HEK293 (cell line): ENCODE results near the gene GLRA2.

Source experiments
- CTCF ChIA-PET: fragments of 350-600 bp; formaldehyde crosslinking; extraction: SDS; loops from one replicate; lab custom pipeline; 2021; ENCODE audit warnings: antibody characterized with exemption; lab: Yijun Ruan, JAX
- POLR2A ChIA-PET: fragments of 300-600 bp; formaldehyde crosslinking; extraction: SDS; loops from one replicate; lab custom pipeline; 2020; ENCODE audit warnings: antibody characterized with exemption, inconsistent platforms; lab: Yijun Ruan, JAX
- H3K27ac ChIP-seq: fragments of 200-500 bp; sonication (Bioruptor generic); 2 replicates; pipeline ENCODE4 v1.5.1; 2014; ENCODE audit warnings: low read depth, low read length, control low read depth, inconsistent platforms; ENCODE audit errors: extremely low read depth
- H3K36me3 ChIP-seq, 2 experiments: fragments of 200-500 bp in 1 of 2; sonication (Bioruptor generic) in 1 of 2; 1 replicate in 1 of 2; 2 replicates in 1 of 2; pipeline ENCODE4 v1.5.1; 2014 to 2017; ENCODE audit warnings: inconsistent platforms in 2 of 2, low read length in 2 of 2; ENCODE audit not compliant: control insufficient read depth in 2 of 2, insufficient read depth in 1 of 2
- H3K4me1 ChIP-seq: fragments of 200-500 bp; sonication (Bioruptor generic); 2 replicates; pipeline ENCODE4 v1.5.1; 2014; ENCODE audit warnings: mild to moderate bottlenecking, low read length, inconsistent platforms; ENCODE audit not compliant: control insufficient read depth, insufficient read depth
- H3K4me3 ChIP-seq: 2 replicates; pipeline ENCODE4 v1.5.1; 2011; ENCODE audit warnings: low read depth, mild to moderate bottlenecking, control low read depth, low read length, moderate library complexity
- H3K9me3 ChIP-seq: fragments of 200-500 bp; sonication (Bioruptor generic); 2 replicates; pipeline ENCODE4 v1.5.1; 2014; ENCODE audit warnings: low read depth, low read length, inconsistent platforms; ENCODE audit not compliant: control insufficient read depth, insufficient read depth
- BCL11A ChIP-seq: fragments of 450-650 bp; formaldehyde crosslinking; IDR thresholded peaks from 2 replicates; pipeline ENCODE4 v1.5.1; 2016; ENCODE audit warnings: low read depth, missing biosample characterization, missing genetic modification characterization
- BCL6B ChIP-seq: fragments of 450-650 bp; formaldehyde crosslinking; IDR thresholded peaks from 2 replicates; pipeline ENCODE4 v1.5.1; 2017; ENCODE audit warnings: missing biosample characterization, missing genetic modification characterization
- HIC1 ChIP-seq: fragments of 450-650 bp; formaldehyde crosslinking; IDR thresholded peaks from 2 replicates; pipeline ENCODE4 v1.5.1; 2016; ENCODE audit warnings: missing biosample characterization, missing genetic modification characterization
- SCRT1 ChIP-seq: fragments of 450-650 bp; formaldehyde crosslinking; IDR thresholded peaks from 2 replicates; pipeline ENCODE4 v1.5.1; 2016; ENCODE audit warnings: missing biosample characterization, missing genetic modification characterization, borderline replicate concordance
- ZBTB1 ChIP-seq: fragments of 450-650 bp; formaldehyde crosslinking; IDR thresholded peaks from 2 replicates; pipeline ENCODE4 v1.5.1; 2016; ENCODE audit warnings: missing biosample characterization, missing genetic modification characterization
- ZFHX2 ChIP-seq: fragments of 450-650 bp; formaldehyde crosslinking; conservative IDR thresholded peaks from 2 replicates; pipeline ENCODE4 v1.5.1; 2016; ENCODE audit warnings: missing biosample characterization, missing genetic modification characterization
- ZIC2 ChIP-seq: fragments of 450-650 bp; formaldehyde crosslinking; IDR thresholded peaks from 2 replicates; pipeline ENCODE4 v1.5.1; 2016; ENCODE audit warnings: missing biosample characterization, missing genetic modification characterization
- ZNF112 ChIP-seq: fragments of 450-650 bp; formaldehyde crosslinking; IDR thresholded peaks from 2 replicates; pipeline ENCODE4 v1.5.0; 2017; ENCODE audit warnings: missing biosample characterization, missing genetic modification characterization
- ZNF114 ChIP-seq: fragments of 450-650 bp; formaldehyde crosslinking; IDR thresholded peaks from 2 replicates; pipeline ENCODE4 v1.5.0; 2017; ENCODE audit warnings: missing biosample characterization, missing genetic modification characterization
- ZNF140 ChIP-seq: fragments of 450-650 bp; formaldehyde crosslinking; IDR thresholded peaks from 2 replicates; pipeline ENCODE4 v1.5.1; 2016; ENCODE audit warnings: missing biosample characterization, missing genetic modification characterization
- ZNF148 ChIP-seq: fragments of 450-650 bp; formaldehyde crosslinking; IDR thresholded peaks from 2 replicates; pipeline ENCODE4 v1.5.0; 2017; ENCODE audit warnings: missing biosample characterization, missing genetic modification characterization, borderline replicate concordance
- ZNF19 ChIP-seq: fragments of 450-650 bp; formaldehyde crosslinking; IDR thresholded peaks from 2 replicates; pipeline ENCODE4; 2016; ENCODE audit warnings: missing biosample characterization, missing genetic modification characterization, low read depth
- ZNF23 ChIP-seq: fragments of 450-650 bp; formaldehyde crosslinking; IDR thresholded peaks from 2 replicates; pipeline ENCODE4 v1.5.1; 2016; ENCODE audit warnings: missing biosample characterization, missing genetic modification characterization, borderline replicate concordance
- ZNF37A ChIP-seq: fragments of 450-650 bp; IDR thresholded peaks from 2 replicates; pipeline ENCODE4 v1.5.1; 2018; ENCODE audit warnings: missing biosample characterization, missing genetic modification characterization
- ZNF473 ChIP-seq: fragments of 450-650 bp; formaldehyde crosslinking; IDR thresholded peaks from 2 replicates; pipeline ENCODE4 v1.5.1; 2017; ENCODE audit warnings: missing biosample characterization, missing genetic modification characterization
- ZNF501 ChIP-seq: fragments of 450-650 bp; formaldehyde crosslinking; IDR thresholded peaks from 2 replicates; pipeline ENCODE4 v1.5.1; 2016; ENCODE audit warnings: missing biosample characterization, missing genetic modification characterization
- ZNF514 ChIP-seq: fragments of 450-650 bp; formaldehyde crosslinking; IDR thresholded peaks from 2 replicates; pipeline ENCODE4 v1.5.1; 2016; ENCODE audit warnings: missing biosample characterization, missing genetic modification characterization
- ZNF544 ChIP-seq: fragments of 450-650 bp; formaldehyde crosslinking; IDR thresholded peaks from 2 replicates; pipeline ENCODE4 v1.5.0; 2017; ENCODE audit warnings: missing biosample characterization, missing genetic modification characterization
- ZNF548 ChIP-seq: fragments of 450-650 bp; formaldehyde crosslinking; IDR thresholded peaks from 2 replicates; pipeline ENCODE4 v1.5.1; 2016; ENCODE audit warnings: missing biosample characterization, missing genetic modification characterization
- ZNF555 ChIP-seq: fragments of 450-650 bp; formaldehyde crosslinking; conservative IDR thresholded peaks from 2 replicates; pipeline ENCODE4 v1.5.1; 2017; ENCODE audit warnings: missing biosample characterization, mild to moderate bottlenecking, missing genetic modification characterization, inconsistent platforms
- ZNF560 ChIP-seq: fragments of 450-650 bp; formaldehyde crosslinking; IDR thresholded peaks from 2 replicates; pipeline ENCODE4 v1.5.1; 2017; ENCODE audit warnings: missing biosample characterization, missing genetic modification characterization, borderline replicate concordance
- ZNF571 ChIP-seq: fragments of 450-650 bp; formaldehyde crosslinking; IDR thresholded peaks from 2 replicates; pipeline ENCODE4 v1.5.0; 2017; ENCODE audit warnings: missing biosample characterization, missing genetic modification characterization
- ZNF621 ChIP-seq: fragments of 450-650 bp; formaldehyde crosslinking; IDR thresholded peaks from 2 replicates; pipeline ENCODE4 v1.5.1; 2017; ENCODE audit warnings: missing biosample characterization, missing genetic modification characterization
- ZNF692 ChIP-seq: fragments of 450-650 bp; formaldehyde crosslinking; IDR thresholded peaks from 2 replicates; pipeline ENCODE4 v1.5.1; 2016; ENCODE audit warnings: missing biosample characterization, missing genetic modification characterization
- ZNF785 ChIP-seq: fragments of 450-650 bp; formaldehyde crosslinking; IDR thresholded peaks from 2 replicates; pipeline ENCODE4 v1.5.1; 2016; ENCODE audit warnings: missing biosample characterization, missing genetic modification characterization
- ZSCAN23 ChIP-seq: fragments of 450-650 bp; formaldehyde crosslinking; IDR thresholded peaks from 2 replicates; pipeline ENCODE4 v1.5.1; 2016; ENCODE audit warnings: missing biosample characterization, missing genetic modification characterization
- ZXDB ChIP-seq: fragments of 450-650 bp; formaldehyde crosslinking; IDR thresholded peaks from 2 replicates; pipeline ENCODE4 v1.5.1; 2016; ENCODE audit warnings: missing biosample characterization, missing genetic modification characterization
- TF ChIP-seq, protein P1 (sequence below): fragments of 450-650 bp; formaldehyde crosslinking; IDR thresholded peaks from 2 replicates; pipeline ENCODE4 v1.5.1; 2016; ENCODE audit warnings: missing biosample characterization, missing genetic modification characterization

The GLRA2 gene

GRCh38 chrX:14776901-14777300 lies 247.6 kb downstream of the GLRA2 start:
- H3K9me3 ChIP-seq = no peaks in the 10 kb centered on the region; the same call in 1 of the 2 replicates
- no peak overlapping the region for H3K27ac ChIP-seq
- no peak overlapping the region for H3K4me3 ChIP-seq
- ChIA-PET POLR2A (no interaction called here), CTCF (interaction anchor here (0.6 kb wide), 1 partner anchor 79 kb away, joined by 3 read pairs; no protein-coding TSS in a partner anchor)
- no peaks in the 10 kb centered on the region for H3K4me1 ChIP-seq
- no peak for TF ChIP-seq ZXDB (tag by site-specific recombination)
- no peak for TF ChIP-seq ZNF473
- no peak for TF ChIP-seq ZNF692 (tag by site-specific recombination)
- TF ChIP-seq BCL6B (tag by site-specific recombination) = no peak
- no peak for TF ChIP-seq ZNF140
- TF ChIP-seq ZNF37A (tag by site-specific recombination) = no peak
- TF ChIP-seq ZNF23 (tag by site-specific recombination) = no peak
- no peak for TF ChIP-seq HIC1 (tag by site-specific recombination)
- TF ChIP-seq ZNF514 (tag by site-specific recombination) = no peak
- no peak for TF ChIP-seq ZNF112
- TF ChIP-seq ZNF501 = no peak
- no peak for TF ChIP-seq ZFHX2 (tag by site-specific recombination)
- TF ChIP-seq, protein P1, sequence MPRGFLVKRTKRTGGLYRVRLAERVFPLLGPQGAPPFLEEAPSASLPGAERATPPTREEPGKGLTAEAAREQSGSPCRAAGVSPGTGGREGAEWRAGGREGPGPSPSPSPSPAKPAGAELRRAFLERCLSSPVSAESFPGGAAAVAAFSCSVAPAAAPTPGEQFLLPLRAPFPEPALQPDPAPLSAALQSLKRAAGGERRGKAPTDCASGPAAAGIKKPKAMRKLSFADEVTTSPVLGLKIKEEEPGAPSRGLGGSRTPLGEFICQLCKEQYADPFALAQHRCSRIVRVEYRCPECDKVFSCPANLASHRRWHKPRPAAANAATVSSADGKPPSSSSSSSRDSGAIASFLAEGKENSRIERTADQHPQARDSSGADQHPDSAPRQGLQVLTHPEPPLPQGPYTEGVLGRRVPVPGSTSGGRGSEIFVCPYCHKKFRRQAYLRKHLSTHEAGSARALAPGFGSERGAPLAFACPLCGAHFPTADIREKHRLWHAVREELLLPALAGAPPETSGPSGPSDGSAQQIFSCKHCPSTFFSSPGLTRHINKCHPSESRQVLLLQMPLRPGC (tag by site-specific recombination) = no peak
- no peak for TF ChIP-seq ZNF548 (tag by site-specific recombination)
- no peak for TF ChIP-seq ZIC2 (tag by site-specific recombination)
- no peak for TF ChIP-seq BCL11A (tag by site-specific recombination)
- TF ChIP-seq, all 188 proteins: peak for 0
- no peaks in the 10 kb centered on the region for H3K36me3 ChIP-seq

DNA sequence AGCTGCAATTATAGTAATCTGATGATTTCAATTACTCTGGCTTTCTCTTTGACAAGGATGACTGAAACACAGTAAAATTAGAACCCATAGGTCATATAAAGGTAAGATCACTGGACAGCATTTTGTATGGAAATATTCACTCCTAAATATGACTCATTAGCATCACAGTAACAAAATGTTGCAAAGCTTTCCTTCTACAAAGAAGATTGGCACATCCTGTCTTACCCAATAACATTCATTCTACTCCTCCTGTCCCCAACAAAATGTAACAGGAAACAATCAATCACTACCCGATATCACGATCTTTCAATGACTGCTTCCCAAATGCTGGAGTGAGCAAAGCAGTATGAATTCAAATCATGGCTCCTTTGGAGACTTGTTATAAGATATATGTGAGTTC lies 248.2 kb downstream of the GLRA2 start:
- CTCF ChIA-PET = interaction anchor here (0.6 kb wide), 1 partner anchor 80 kb away, joined by 3 read pairs; no protein-coding TSS in a partner anchor
- no peak overlapping the region for H3K4me3 ChIP-seq
- POLR2A ChIA-PET = no interaction called here
- H3K36me3 ChIP-seq = no peaks in the 10 kb centered on the region
- H3K9me3 ChIP-seq = no peaks in the 10 kb centered on the region; the same call in 1 of the 2 replicates
- no peak overlapping the region for H3K27ac ChIP-seq
- no peaks in the 10 kb centered on the region for H3K4me1 ChIP-seq
- TF ChIP-seq ZNF548 (tag by site-specific recombination) = no peak
- TF ChIP-seq ZNF19 (tag by site-specific recombination) = no peak
- TF ChIP-seq ZNF148 (tag by site-specific recombination) = no peak
- no peak for TF ChIP-seq ZNF114 (tag by site-specific recombination)
- TF ChIP-seq ZNF140 = no peak
- no peak for TF ChIP-seq ZSCAN23 (tag by site-specific recombination)
- no peak for TF ChIP-seq ZNF571 (tag by site-specific recombination)
- no peak for TF ChIP-seq ZBTB1
- TF ChIP-seq ZNF555 (tag by site-specific recombination) = no peak
- TF ChIP-seq ZNF560 (tag by site-specific recombination) = no peak
- TF ChIP-seq ZNF621 (tag by site-specific recombination) = no peak
- TF ChIP-seq ZNF544 (tag by site-specific recombination) = no peak
- TF ChIP-seq ZNF514 (tag by site-specific recombination) = no peak
- TF ChIP-seq ZNF785 (tag by site-specific recombination) = no peak
- TF ChIP-seq SCRT1 (tag by site-specific recombination) = no peak
